Fibroblast of skin of back (primary cell): Measurements from ENCODE around the gene XYLT1.

Source experiments
- DNase-seq: peaks from one replicate; pipeline ENCODE4 v3.0.0-alpha.2; 2013

The XYLT1 gene

DNA sequence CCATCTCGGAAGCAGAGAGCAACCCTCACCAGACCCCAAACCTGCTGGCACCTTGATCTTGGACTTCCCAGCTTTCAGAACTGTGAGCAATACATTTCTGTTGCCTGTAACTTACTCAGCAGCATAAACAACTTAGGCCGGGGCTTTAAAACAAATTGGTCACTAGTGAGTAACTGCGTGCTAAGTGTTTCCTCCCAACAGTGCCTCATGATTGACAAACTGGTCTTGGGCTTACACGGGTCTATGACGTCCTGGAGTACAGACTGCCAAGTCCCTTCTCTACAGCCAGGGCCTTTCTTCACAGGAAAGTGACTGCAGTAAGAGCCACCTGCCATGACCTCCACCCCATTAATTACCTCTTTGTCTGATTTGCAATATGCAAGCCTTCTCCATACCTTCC is 136.7 kb downstream of the XYLT1 start:
- DNase-seq, result peak; percentile 65

DNA sequence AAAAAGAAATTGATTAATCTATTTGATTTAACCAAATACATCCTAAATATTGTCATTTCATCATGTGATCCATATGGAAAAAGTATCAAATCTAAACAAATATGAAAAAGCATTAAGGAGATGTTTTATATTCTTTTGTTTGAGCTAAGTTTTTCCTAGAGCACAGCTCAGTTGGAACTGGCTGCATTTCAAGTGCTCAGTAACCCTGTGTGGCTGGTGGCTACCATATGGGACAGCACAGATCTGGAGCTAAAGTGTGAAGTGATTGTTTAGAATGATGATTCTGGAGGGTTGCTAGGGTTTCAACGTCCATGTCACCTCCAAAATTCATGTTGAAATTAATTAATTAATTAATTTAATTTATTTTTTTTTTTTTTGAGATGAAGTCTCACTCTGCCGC is 137.5 kb downstream of the XYLT1 start:
- DNase-seq, result no peak

DNA sequence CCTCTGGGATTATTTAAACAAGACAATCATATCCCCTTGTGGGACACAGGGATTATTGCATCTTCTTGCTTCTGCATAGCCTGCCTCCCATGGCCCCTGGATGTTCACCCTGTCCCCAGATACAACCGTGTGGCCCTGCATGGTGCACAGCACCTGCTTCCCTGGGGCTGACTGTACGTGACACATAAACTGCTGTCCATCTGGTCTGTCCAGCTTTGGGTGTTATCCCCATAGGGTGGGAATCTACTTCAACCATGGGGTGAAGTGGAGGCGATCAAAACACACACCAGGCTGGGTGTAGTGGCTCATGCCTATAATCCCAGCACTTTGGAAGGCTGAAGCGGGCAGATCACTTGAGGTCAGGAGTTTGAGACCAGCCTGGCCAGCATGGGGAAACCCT is 138.8 kb downstream of the XYLT1 start:
- no peak for DNase-seq

DNA sequence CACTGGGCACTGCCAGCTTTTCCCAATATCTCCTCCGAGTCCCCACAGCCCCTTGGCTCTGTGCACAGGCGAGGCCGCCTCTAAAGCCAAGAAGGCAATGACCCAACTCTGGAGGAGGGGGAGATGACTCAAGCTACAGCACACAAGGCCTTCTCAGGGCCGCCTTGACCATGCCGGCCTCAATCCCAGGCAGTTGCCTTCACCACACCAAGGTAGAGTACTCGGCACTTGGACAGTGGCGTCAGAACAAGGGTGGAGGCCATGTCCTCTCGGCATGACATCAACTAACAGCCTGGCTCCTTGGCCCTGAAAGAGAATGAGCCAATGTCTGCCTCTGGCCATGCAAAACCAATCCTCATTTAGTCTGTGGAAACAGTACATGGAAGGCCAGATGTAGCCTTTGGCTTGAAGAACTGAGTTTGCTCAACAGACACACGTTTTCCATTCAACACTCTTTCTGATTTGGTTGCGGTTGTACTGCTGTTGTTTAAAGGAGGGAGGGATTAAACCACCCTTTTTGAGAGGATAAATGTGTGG is 139.6 kb downstream of the XYLT1 start:
- no peak for DNase-seq

DNA sequence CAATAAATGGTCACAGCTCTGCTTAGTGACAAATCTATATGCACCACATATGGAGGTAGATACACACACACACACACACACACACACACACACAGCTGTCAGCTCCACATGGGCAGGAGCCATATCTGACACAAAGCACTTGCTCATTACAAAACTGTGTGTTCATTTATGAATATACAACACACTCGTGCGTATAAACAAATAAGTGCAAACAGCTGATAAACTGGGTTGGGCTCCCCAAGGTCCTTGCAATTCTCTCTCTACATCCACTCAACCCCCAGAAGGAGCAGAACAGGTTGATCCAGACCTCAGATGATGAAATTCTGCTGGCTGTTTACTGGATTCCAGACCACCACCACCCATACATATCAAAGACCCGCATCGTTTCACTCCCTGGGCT is 140.7 kb downstream of the XYLT1 start:
- no peak for DNase-seq

DNA sequence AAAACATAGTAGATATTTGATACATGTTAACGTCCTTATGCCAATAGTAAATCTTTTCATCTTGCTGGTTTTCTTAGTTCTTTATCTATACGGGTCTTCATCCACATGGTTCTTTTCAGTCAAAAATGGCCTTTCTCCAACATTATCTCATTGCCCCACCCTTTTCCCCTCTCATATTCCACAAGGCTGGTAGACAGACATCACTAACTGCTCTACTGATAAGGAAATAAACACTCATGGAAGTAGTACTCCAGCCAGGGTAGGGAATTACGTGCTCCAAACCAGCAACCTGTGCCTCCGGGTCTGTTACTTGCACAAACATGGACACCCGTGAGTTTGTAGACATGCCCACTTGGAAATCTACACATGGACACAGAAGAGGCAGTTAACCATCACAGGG is 141.4 kb downstream of the XYLT1 start:
- DNase-seq, result no peak

DNA sequence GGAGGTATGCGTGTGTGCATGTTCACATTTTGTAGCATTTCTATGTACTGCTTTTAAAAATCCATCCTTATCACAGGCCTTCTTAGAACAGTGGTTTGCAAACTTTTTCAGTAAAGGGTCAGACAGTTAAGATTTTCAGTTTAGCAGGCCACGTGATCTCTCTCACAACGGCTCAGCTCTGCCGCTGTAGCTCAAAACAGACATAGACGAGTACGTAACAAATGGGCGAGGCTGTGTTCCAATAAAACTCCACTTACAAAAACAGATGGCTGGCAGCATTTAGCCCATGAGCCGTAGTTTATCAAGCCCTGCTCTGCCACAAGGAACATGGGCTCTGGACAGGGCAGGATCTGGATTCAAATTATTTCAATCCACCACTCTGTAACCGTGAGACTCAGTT is 141.8 kb downstream of the XYLT1 start:
- no peak for DNase-seq

DNA sequence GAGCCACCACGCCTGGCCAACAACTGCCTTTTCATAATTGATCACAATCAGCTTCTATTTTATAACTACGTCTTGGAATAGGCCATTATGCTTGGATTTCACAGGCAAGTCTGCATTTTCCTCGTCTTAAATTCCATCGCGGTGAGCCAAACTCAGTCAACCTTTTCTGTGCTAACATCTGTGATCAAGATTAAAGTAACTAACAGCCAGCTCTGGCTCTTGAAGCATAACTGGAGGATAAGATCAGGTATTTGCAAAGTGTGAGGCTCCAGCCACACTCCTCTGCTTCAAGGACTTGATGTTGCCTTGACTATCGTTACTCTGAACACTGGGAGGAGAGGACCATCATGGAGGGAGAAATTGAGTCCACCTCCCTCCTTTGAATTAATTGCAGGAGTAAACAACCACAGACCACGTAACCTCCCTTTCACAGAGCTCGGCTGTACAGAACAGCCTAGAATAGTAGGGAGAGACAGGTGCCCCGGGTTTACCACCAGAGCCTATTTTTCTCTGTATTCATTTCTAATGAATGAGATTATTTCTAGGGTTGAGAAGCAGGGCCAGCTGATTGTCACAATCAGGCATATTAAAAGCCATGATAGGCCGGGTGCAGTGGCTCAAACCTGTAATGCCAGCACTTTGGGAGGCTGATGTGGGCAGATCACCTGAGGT is 143.0 kb downstream of the XYLT1 start:
- no peak for DNase-seq

DNA sequence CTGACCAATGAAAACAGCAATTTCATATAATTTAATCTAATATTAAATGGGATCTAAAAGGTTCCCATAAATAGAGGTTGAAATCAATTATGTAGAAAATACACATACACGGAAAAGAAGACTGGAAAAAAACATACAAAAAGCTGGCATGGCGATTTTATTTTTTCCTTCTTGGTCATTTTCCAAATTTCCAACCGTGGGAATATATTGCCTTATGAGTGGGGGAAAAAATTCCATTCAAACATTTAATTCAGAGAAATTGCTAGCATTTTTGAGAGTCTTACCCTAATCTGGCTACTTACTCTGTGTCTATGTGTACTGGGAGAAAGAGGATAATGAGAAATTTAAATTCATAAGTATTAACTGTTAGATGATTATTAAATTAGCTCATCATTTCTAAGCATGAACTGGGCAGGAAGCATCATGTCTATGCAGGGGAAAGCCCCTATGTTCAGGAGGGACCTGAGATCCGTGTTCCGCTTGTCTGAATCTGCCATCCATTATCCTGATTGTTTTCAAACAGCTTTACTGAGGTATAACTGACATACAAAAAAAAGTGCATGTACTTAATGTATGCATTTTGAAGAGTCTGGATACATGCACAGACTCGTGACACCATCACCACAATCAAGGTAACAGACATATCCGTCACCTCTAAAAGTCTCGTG is 145.2 kb downstream of the XYLT1 start:
- DNase-seq, result peak; percentile 23

DNA sequence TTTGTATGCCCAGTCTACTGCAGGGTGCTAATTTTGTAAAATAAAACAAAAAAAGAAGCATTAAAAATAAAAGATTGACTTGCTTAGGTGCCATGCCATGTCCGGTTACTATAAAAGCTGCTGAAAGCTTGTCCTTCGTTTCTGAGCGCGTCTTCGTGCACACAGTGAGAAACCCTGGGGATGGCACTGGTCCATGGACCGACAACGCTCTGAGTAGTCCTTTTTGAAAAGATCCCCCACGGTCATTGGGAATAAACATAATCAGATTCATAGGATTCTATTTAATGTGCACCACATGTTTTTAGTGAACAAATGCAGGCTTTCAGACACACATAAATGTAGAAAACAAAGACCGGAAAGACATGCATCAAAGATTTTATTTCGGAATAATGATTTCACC is 146.3 kb downstream of the XYLT1 start:
- no peak for DNase-seq

DNA sequence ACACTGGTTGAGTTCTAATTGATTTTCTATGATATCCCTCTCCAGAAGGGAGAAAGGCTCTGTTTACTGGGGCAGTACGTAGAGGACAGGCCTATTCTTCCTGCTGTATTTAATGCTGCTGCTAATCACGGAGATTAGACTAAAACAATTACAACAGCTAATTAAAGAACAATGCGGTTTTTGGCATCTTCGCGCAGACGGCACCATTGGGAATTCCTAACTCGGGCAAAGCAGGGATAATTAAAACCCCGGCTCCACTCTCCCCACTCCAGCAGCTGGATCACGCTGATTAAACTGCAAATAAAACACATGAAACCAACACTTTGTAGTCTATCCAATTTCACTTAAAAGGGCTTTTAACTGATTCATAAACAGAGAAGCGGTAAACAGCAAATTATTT is 147.6 kb downstream of the XYLT1 start:
- no peak for DNase-seq

DNA sequence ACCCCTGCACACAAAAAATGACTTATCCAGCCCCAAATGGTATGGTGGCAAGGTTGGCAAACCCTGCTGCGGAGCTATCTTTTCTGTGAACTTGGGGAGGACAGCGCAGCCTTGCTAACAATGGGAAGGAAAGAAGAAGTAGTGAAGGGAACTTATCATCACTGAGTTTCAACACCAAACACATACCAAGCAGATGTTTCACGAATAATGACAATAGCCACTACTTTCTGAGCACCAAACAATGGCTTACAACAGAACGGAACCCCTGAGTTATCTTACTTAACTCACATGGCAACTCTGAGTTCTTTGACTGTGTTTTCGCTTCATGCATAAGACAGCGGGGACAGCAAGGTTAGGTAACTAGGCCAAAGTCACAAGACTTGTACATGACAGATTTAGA is 148.9 kb downstream of the XYLT1 start:
- no peak for DNase-seq

DNA sequence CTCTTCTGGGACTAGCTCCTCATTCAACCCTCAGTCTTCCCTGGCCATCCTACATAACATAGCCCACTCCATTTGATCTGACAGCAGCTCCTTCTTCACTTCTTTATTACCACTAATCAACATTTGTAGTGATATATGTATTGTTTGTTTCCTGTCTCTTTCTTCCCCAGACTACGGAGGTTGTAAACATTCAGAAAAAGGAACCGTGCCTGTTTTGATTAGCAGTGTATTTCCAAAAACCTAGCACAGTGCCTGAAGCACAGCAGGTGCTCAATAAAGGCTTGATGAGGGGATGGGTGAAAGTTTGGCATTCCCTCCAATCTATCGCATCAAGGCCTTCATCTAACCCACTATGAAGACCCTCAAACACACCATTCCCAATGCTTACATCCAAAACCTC is 150.8 kb downstream of the XYLT1 start:
- DNase-seq, result no peak

DNA sequence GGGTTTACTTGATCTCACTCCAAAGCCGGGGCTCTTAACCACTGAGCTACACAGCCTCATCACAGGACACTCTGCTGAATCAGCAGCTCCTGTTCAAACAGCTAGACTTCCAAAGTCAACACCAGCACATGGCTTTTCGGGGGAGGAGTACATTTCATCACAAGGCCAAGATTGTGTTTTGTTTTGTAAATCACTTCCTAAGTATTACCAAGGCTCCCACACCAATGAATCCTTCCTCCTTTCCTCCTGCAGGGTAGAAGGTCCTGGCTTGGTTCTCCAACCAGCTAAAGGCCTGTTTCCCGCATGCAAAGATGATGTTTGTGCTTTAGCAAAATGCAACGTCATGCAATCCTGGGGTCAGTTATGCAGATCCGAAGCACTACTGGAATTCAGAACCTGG is 152.5 kb downstream of the XYLT1 start:
- DNase-seq, result peak; percentile 58

DNA sequence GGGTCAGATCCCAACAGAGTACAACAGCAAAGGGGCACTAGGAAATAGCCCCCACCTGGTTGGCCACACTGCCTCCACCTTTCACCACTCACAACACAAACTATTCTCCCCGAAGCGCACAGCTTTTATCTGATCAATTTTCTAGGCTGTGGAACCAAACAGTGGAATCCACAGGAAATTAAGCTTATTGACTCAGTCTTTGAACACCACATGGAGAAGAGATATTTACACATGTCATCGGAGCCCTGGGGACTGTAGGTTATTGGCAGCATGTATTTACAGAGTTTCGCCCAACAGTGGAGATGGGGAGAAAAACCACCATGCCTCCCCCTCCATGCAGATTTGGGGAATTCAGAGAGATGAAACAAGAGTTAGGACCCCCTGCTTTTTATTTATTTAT is 154.8 kb downstream of the XYLT1 start:
- DNase-seq, result no peak

DNA sequence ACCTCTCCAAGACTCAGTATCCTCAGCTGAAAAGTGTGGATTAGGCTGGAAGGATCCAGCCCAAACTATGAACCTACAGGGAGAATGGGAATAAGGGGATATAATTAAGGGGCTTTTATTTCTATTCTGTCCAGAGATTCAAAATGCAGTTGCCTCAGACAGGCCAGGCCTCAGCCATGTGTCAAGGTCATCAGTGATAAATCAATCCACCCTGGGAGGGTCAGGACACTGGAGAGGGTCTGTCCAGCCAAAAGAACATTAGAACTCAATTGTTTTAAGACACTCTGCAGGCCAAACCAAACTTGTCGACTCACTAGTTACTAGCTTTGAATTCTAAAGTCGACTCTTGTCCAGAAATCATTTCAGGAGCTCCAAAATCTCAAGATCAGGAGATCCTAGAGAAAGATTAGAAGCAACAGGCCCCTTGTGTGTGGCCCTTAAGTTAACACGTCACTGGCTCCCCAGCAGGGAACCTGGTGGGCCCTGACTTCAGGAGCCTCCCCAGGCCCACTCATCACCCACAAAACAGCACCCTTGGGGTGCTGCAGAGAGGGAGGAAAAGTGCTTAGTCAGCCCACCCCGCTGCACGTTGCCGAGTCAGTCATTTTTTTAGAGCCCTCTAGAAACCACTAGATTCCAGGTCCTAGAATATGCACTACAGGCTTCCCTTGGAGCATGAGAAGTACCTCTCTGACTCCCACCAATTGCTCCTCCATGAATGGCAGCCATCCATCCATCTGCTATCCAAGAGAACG is 156.8 kb downstream of the XYLT1 start:
- DNase-seq, result no peak

DNA sequence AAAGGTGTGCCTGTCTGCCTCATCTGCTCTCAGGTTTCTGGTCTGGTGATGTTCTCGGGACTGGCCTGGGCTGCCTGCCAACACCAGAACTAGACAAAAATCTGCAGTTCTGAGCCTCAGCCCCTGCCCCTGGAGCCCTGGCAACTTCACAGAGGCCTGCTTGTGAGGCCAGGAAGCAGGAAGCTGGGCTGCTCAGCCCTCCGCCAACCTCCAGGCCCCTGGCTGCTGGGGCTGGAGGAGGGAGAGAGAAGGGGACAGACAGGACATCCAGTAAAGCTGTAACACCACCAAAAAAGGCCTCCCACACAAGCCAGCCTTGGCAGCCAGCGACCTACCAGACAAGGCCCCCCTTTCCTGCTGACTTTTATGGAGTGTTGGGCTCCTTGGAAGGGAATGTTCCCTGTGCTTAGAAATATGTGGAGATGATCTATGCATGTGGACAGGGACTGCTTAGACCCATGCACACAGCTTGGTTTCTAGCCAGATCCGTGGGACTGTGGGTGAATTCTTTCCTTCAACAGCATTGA is 157.6 kb downstream of the XYLT1 start:
- peak; percentile 60 for DNase-seq

DNA sequence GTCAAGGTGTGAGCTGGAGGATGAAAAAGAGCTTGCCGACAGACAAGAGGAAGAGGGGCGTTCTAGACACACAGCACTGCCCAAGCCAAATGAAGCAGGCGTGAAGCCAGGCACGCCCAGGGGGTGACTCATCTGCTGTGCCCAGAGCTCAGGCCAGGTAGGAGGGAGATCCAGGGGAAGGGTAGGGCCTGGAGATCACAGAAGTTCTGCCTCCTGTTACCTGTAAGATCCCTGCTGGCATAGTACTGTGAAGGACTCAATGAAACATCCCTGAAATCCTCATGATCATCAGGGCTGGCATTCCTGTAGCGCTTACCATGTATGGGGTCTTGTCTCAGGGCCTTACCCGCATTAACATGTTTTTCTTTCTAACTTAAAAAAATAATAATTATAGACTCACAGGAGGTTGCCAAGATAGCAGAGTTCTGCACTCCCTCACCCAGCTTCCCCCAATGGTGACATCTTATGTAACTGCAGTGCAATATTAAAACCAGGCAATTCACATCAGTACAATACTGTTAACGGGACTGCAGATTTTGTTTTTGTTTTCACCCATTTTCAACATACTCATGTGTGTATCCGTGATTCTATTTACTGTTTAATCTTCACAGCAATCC is 158.6 kb downstream of the XYLT1 start:
- DNase-seq, result peak; percentile 55

DNA sequence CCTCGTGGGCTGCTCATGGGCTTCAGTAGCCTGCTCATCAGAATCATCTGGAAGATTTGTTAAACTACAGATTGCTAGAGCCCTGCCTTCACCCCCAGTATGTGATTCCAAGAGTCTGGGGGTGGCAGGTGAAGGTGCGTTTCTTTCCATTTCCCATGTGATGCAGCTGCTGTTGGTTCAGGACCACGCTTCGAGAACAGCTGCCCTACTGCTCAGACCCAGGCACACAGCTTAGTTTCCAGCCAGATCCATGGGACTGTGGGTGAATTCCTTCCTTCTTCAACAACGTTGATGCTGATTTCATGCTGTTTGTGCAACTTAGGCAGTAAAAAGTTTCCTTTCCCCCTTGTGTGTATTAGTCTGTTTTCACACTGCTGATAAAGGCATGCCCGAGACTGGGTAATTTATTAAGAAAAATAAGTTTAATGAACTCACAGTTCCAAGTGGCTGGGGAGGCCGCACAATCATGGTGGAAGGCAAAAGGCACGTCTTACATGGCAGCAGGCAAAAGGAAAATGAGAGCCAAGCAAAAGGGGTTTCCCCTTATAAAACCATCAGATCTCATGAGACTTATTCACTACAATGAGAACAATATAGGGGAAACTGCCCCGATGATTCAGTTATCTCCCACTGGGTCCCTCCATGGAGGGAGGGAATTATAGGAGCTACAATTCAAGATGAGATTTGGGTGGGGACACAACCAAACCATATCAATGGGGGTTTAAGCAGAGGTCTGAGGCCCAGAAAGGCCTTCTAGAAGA is 159.2 kb downstream of the XYLT1 start:
- no peak for DNase-seq

DNA sequence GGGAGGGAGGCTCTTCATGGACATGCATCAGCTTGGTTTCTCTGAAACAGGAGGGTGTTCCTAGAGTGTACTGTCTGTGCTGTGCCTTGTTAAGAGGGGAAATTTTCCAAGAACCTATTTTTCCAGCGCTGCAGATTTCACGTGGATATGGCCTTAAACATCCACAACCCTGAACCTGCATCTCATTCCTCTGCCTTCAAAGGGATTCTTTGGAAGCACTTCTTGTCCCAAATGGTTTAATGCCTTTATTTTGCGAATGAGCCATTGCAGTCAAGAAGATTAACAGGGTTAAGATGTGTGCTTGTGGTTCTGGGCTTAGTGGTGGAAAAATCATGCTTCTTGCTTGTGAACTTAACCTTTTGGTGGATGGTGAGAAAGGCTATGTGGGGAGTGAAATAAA is 161.2 kb downstream of the XYLT1 start:
- DNase-seq, result no peak

DNA sequence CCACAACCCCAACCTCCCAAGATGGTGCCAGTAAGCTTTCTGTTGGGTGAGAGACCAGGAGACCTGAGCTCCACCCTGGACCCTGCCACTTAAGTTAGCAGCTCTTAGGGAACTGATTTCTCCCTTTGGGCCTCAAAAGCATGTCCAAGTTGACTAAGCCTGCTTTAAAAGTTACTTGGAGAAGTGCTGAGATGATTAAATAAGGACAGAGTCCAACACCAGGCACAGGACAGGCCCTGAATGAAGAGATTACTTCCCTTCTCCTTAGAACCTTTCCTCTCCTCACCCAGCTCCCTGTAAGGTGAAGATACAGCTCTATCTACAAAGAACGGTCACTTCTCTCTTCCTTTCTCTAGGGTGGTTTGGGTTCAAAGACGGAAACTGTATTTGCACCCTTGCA is 162.6 kb downstream of the XYLT1 start:
- no peak for DNase-seq

DNA sequence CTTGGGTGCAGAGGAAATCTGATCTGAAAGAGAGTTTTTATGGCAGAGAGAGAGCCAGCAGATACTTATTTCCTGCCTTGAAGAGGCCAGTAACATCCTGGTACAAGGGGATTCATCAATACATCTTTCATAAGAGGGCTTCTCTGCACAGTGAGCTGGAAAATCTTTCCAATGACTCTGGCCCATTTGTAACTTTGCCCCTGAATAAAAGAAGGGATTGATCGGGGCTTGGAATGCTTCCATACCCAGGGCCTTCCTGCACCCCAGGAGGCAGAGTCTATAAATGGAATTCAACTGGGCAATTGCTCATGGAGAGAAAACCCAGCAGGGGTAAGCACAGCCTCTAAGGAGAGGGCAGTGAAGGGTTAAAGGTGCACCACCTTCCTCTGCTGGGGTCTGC is 163.3 kb downstream of the XYLT1 start:
- no peak for DNase-seq
